HG03342 (cell line): ENCODE results near the gene ARMC9.
A peak's percentile ranks its signal among the peaks of the same experiment; 100 is the strongest.
"Not testable (repeated sequence)": the region's sequence is repeated elsewhere in the genome, so short reads cannot be mapped to it uniquely, and the experiment has no call there.

Experiments
- ATAC-seq: cut with Tn5 transposase; IDR thresholded peaks from one replicate; pipeline ENCODE4 v1.9.1; 2021; ENCODE audit warnings: mild to moderate bottlenecking, moderate library complexity; ENCODE audit not compliant: unreplicated experiment

The ARMC9 gene

DNA sequence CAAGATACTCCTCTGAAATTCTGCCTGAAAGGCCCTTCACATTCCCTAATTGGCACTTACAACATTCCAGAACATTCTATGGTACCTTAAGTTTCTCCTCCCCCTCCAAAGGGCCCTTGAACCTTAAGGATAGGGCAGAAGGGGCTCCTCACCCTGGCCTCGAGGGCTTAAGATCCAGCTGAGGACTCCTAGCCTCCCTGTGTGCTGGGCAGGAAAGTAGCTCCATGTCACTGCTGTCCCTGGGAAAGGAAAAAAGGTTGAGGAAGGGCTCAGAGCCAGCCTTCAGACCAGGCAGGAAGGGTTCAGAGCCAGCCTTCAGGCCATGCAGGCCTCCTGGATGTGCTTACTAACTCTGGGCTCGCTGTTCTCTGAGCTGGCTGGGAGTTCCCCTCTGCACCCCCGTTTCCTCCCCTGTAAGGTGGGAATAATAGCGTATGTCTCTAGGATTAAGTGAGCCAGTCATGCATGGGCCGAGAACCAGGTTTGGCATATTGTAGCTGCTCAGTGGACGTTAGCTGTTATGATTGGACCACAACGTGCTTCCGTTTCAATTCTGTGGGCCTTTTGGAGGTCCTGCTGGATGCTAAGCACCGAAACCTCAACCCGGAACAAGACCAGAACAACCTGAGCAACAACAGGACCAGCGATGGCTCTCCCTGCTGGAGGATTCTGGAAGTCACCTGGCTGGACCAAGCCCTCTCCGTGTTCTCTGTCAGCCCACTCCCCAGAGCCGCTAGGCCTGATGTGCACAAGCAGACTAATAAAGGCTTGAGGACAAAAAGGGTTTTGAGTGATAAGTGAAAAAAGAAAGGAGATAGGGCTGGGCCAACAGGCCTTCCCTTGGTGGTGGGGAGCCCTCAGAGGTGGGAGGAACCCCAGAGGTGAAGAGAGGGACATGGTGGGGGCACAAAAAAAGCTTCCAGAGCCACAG is 196.0 kb downstream of the ARMC9 start:
- ATAC-seq, result peak; percentile 51

DNA sequence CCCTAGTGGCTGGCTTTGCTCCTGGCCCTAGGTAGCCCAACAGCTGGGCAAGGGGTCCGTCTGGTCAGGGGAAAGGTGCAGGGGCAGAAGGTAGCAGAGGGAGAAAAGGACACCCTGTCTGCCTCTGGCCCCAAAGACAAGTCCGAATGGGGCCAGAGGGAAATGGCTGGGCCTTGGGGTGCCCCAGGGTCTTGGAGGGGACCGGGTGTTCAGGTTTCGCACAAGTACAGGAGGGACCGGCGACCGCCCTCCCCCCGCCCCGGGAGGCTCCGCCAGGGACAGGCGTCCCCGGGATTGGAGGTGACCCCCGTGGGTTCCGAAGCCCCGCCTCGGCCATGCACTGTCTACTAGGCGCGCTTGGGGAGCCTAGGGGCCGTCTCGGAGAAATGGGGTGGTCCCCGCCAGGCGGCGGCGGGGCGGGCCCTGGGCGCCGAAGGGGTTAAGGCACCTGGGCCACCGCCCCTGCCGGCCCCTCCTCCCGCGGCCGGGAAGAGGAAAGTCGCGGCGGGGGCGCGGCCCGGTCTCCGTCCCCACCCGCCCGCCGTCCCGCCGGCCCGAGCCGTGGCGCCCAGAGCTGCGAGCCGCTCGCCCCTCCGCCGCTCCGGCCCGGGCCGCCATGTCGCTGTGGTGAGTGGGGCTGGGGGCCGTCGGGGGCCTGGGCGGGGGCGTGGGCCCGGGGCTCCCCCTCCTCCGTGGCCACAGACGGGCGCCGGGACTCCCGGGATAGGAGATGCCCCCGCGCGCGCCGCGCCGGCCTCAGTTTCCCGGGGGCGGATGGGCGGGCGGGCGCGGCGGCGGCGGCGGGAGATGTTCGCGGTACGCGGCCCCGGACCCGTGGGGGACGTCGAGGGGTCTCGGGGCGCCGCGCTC is 197.0 kb downstream of the ARMC9 start, which contains the start of gene B3GNT7:
TSS of gene B3GNT7 (plus strand) at position 523 of the 870 bp plus-strand sequence. CDS start at position 617, 94 bp downstream.
- ATAC-seq, result no peak

DNA sequence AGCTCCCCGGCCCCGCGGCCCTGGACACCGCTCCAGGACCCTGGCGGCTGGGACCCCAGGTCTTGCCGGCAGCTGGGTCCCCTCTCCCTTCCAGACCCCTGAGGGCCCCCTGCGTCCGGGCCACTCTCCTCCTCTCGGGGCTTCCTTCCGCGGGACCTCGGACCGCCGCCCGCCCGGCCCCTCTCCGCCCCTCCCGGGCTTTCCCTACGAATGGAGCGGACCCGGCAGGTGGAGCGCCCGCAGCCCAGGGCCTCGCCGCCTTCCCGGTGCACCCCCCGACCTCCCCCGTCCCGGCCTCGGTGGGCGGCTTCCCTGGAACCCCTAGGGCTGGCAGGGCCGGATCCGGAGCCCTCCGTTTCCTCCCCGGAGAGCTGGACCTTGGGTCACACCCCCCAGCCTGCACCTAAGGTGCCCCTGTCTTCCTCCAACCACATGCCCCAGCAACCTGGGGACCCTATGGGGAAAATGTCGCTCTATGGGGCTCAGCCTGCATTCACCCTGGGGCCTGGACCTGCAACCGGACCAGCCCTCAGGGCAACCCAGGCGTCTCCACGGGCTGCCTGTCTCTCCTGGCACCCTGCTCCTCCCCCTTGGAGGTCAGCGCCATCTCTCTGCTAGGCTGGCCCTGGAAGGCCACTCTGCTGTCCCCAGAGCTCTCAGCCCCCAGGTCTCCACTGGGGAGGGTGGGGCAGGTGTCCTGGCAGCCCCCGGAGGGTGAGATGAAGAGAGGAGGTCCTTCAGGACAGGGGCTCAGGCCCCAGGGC is 197.8 kb downstream of the ARMC9 start:
- ATAC-seq, result no peak

DNA sequence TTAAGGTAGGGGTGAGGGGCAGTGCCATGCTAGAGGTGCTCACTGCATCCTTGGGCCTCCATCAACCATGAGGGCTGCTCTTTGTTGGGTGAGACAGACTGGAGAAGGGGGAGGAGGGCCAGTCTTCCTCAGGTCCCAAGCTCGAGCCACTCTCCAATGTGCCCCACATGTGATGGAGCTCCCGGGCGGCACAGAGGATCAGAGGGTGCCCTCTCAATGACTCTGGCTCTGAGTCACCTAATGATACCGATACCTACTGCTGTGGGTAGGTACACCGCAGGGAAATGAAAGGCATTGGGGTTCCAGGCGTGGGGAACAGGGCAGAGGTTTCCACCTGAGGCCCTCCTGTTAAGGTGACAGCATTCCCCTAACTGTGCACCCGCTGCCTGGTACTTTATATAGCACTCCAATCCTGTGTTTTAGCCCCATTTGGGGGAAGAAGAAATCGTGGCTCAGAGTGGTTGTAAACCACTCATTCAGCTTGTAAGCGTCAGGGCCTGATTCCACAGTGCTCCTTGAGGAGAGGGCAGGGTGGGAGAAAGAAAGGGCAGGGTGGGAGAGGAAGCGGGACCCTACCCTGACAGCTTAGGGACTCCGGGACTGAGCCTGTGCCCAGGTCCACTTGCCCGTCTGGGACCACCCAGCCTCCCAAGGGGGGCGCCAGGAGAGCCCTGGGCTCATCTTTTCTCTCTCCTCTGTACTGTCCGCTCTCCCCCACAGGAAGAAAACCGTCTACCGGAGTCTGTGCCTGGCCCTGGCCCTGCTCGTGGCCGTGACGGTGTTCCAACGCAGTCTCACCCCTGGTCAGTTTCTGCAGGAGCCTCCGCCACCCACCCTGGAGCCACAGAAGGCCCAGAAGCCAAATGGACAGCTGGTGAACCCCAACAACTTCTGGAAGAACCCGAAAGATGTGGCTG is 198.8 kb downstream of the ARMC9 start:
- ATAC-seq, result no peak

DNA sequence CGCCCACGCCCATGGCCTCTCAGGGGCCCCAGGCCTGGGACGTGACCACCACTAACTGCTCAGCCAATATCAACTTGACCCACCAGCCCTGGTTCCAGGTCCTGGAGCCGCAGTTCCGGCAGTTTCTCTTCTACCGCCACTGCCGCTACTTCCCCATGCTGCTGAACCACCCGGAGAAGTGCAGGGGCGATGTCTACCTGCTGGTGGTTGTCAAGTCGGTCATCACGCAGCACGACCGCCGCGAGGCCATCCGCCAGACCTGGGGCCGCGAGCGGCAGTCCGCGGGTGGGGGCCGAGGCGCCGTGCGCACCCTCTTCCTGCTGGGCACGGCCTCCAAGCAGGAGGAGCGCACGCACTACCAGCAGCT is 199.5 kb downstream of the ARMC9 start:
- ATAC-seq, result no peak

DNA sequence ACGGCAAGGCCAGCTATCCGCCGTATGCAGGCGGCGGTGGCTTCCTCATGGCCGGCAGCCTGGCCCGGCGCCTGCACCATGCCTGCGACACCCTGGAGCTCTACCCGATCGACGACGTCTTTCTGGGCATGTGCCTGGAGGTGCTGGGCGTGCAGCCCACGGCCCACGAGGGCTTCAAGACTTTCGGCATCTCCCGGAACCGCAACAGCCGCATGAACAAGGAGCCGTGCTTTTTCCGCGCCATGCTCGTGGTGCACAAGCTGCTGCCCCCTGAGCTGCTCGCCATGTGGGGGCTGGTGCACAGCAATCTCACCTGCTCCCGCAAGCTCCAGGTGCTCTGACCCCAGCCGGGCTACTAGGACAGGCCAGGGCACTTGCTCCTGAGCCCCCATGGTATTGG is 200.2 kb downstream of the ARMC9 start:
- no peak for ATAC-seq

DNA sequence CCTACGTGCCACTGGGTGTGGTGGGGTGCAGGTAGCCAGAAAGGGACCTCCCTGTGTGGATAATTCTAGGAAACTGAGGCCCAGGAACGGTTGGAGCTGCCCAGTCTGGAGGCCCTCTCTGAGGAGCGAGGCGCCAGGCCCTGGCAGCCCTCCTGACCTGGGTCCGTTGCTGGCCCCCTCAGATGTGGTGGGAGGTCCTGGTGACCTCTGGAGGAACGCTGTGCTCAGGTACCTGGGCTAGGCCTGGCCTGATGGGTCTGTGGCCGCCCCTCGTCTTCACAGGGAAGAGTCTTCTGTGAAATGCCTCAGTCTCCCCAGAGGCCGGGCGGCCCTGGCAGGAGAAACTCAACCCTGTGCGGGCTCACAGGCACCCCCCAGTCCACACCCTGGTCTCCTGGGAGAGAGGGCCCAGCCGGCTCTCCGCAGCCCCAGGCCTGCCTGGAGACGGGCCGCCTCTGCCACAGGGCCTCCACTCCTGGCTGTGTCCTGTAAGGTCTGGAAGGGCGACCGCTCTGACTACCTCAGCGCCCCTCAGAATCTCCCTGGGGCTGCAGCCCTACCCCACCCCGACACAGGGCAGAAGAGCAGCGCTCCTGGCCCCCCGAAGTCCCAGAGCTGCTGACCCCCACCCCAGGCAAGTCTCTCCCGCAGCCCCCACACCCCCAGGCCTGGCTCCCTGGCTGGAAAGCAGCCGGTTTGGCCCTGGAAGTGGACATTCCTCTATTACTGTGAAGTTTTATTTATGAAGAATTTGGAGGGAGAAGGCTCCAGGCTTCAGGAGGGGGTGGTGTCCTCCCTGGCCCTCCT is 200.8 kb downstream of the ARMC9 start:
- ATAC-seq, result no peak

DNA sequence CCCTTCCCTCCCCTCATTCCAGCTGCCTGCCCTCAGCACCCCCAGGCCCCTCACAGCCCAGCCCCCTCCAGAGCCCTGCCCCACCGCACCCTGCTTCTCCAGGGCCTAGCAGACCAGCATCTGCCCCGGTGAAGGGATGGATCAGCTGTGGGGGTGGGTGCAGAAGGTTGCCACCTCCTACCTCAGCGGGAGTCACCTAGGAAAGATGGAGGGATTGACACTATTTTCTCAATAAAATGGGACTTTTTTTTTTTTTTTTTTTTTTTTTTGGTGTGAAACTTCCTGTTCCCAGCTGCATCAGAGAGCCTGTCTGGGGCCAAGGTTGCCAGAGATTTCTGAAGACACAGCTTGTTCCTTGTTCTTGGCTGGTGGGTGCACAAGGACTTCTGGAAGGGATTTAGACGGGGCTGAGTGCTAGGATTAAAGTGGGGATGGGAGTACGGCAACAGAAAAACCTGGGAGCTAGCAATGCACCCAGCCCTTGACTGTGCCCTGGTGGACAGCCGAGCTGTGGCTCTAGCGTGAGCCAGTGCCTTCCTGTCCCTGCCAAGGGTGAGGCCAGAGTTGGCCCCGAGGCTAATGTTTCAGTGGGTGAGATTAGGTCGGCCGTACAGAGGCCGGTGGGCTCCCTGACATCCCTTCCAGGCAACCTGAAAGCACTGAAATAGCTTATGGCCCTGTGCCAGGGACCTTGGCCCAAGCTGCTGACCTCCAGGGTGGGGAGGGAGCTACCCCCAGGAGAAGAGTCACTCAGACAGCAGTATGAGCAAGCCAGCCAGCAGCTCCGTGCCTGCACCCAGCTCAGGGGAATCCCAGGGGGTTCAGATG is 201.6 kb downstream of the ARMC9 start:
- no peak for ATAC-seq

DNA sequence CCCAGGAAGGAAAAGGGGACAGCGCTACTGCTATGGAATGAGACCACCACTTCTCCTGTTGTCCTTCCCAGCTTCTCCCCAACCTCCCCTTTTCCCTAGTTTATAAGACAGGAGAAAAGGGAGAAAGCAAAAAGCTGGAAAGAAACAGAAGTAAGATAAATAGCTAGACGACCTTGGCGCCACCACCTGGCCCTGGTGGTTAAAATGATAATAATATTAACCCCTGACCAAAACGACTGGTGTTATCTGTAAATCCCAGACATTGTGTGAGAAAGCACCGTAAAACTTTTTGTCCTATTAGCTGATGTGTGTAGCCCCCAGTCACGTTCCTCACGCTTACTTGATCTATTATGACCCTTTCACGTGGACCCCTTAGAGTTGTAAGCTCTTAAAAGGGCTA is 202.2 kb downstream of the ARMC9 start:
- not testable (repeated sequence) for ATAC-seq

DNA sequence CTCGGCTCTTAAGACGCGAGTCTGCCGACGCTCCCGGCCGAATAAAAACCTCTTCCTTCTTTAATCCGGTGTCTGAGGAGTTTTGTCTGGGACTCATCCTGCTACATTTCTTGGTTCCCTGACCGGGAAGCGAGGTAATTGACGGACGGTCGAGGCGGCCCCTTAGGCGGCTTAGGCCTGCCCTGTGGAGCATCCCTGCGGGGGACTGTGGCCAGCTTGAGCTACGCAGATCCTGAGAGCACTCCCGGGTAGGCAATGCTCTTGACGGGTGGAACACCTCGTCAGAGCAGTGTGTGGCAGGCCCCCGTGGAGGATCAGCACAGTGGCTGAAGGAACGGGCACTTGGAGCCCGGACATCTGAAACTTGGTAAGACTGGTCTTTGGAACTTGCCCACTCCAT is 202.7 kb downstream of the ARMC9 start:
- not testable (repeated sequence) for ATAC-seq

DNA sequence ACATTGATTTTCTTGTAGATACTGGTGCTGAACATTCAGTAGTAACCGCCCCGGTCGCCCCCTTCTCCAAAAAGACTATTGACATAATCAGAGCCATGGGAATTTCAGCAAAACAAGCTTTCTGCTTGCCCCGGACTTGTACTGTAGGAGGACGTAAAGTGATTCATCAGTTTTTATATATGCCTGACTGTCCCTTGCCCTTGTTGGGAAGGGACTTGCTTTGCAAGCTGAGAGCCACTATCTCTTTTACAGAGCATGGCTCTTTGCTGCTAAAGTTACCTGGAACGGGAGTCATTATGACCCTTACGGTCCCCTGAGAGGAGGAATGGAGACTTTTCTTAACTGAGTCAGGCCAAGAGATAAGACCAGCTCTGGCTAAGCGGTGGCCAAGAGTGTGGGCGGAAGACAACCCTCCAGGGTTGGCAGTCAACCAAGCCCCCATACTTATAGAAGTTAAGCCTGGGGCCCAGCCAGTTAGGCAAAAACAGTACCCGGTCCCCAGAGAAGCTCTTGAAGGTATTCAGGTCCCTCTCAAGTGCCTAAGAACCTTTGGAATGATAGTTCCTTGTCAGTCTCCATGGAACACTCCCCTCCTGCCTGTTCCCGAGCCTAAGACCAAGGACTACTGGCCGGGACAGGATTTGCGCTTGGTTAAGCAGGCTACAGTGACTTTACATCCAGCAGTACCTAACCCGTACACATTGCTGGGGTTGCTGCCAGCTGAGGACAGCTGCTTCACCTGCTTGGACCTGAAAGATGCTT is 205.2 kb downstream of the ARMC9 start:
- ATAC-seq, result not testable (repeated sequence)

DNA sequence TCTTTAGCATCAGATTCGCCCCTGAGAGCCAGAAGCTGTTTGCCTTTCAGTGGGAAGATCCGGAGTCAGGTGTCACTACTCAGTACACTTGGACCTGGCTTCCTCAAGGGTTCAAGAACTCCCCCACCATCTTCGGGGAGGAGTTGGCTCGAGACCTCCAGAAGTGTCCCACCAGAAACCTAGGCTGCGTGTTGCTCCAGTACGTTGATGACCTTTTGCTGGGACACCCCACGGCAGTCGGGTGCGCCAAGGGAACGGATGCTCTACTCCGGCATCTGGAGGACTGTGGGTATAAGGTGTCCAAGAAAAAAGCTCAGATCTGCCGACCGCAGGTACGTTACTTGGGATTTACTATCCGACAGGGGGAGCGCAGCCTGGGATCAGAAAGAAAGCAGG is 205.8 kb downstream of the ARMC9 start:
- ATAC-seq, result not testable (repeated sequence)

DNA sequence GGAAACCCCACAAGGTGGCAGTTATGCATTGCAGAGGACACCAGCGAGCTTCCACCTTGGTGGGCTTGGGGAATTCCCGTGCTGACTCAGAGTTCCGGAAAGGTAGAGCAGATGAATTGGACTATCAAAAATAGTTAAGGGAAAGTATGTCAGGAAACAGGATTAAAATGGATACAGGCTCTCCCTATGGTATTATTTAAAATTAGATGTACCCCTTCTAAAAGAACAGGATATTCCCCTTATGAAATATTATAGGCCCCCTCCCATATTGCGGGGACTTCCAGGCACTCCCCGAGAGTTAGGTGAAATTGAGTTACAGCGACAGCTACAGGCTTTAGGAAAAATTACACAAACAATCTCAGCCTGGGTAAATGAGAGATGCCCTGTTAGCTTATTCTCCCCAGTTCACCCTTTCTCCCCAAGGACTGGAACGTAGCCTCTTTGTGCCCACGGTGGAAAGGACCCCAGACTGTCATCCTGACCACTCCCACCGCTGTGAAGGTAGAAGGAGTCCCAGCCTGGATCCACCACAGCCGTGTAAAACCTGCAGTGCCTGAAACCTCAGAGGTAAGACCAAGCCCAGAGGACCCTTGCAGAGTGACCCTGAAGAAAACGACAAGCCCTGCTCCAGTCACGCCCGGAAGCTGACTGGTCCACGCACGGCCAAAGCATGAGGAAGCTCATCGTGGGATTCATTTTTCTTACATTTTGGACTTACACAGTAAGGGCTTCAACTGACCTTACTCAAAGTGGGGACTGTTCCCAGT is 207.4 kb downstream of the ARMC9 start:
- ATAC-seq, result not testable (repeated sequence)

DNA sequence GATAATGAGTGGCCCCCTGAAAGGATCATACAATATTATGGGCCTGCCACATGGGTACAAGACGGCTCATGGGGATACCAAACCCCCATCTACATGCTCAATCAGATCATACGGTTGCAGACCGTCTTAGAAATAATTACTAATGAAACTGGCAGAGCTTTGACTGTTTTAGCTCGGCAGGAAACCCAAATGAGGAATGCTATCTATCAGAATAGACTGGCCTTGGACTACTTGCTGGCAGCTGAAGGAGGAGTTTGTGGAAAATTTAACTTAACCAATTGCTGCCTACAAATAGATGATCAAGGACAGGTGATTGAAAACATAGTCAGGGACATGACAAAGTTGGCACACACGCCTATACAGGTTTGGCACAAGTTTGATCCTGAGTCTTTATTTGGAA is 209.3 kb downstream of the ARMC9 start:
- not testable (repeated sequence) for ATAC-seq

DNA sequence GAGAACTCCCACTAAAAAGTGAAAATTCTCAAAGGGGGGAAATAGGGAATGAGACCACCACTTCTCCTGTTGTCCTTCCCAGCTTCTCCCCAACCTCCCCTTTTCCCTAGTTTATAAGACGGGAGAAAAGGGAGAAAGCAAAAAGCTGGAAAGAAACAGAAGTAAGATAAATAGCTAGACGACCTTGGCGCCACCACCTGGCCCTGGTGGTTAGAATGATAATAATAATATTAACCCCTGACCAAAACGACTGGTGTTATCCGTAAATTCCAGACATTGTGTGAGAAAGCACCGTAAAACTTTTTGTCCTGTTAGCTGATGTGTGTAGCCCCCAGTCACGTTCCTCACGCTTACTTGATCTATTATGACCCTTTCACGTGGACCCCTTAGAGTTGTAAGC is 209.9 kb downstream of the ARMC9 start:
- ATAC-seq, result not testable (repeated sequence)

DNA sequence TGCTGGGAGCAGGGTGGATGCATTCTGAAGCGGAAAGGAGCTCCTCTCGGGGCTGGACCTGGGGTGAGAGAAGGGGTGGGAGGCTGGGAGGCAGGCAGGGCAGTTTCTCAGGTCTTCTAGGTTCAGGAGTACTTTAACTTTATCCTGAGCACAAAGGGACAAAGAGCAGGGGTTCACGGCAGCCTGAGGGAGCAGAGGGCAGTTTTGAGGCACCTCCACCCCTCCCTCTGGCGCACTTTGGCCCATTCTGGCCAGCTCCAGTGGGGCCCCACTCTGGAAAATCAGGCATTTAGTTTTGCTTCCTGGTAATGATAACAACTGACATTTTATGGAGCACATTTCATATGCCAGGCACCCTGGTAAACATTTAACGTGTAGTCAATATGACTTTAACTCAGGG is 211.3 kb downstream of the ARMC9 start:
- ATAC-seq, result no peak
